SK-N-SH (cell line): ENCODE results near the gene C8A. TPM values are rescaled to one million over a fixed set of nuclear protein-coding genes. Genes with fewer than 3 reads are reported as not detected.

ENCODE experiments used
- CTCF ChIA-PET: fragments of 300-600, 350-600 bp; formaldehyde crosslinking; extraction: SDS; loops from one replicate; lab custom pipeline; 2021; lab: Yijun Ruan, JAX
- POLR2A ChIA-PET: fragments of 350-600 bp; sonication (Branson Sonifier 250); formaldehyde crosslinking; extraction: SDS; loops from one replicate; lab custom pipeline; 2020; ENCODE audit warnings: antibody characterized with exemption, inconsistent platforms; lab: Yijun Ruan, JAX
- DNase-seq: peaks from one replicate; pipeline ENCODE4 v3.0.0; 2012
- H2AFZ ChIP-seq: fragments of 200-600 bp; sonication (generic); 2 replicates; pipeline ENCODE4 v1.8.1; 2016; ENCODE audit warnings: antibody characterized with exemption, mild to moderate bottlenecking, low read depth
- H3F3A ChIP-seq: fragments of 200-600 bp; sonication (generic); replicated peaks from 2 replicates; pipeline ENCODE3; 2016; ENCODE audit warnings: antibody characterized with exemption, mild to moderate bottlenecking; ENCODE audit not compliant: insufficient read depth
- H3K27ac ChIP-seq, 2 experiments: fragments of 200-500 bp in 1 of 2; fragments of 200-600 bp in 1 of 2; sonication (Bioruptor generic) in 1 of 2; sonication (generic), shearing (Covaris generic) in 1 of 2; 2 replicates each; pipeline versions ENCODE4 v1.5.1 to v1.6.1; 2014 to 2016; ENCODE audit warnings: low read depth in 2 of 2, inconsistent platforms in 1 of 2, low read length in 1 of 2, mild to moderate bottlenecking in 1 of 2, mixed read lengths in 1 of 2
- H3K27me3 ChIP-seq: fragments of 200-600 bp; sonication (generic), shearing (Covaris generic); 2 replicates; pipeline ENCODE4 v1.6.1; 2016; ENCODE audit warnings: mixed run types; ENCODE audit not compliant: insufficient read depth
- H3K36me3 ChIP-seq, 2 experiments: fragments of 200-500 bp in 1 of 2; fragments of 200-600 bp in 1 of 2; sonication (Bioruptor generic) in 1 of 2; sonication (generic) in 1 of 2; replicated peaks in 1 of 2; 2 replicates each; pipeline versions ENCODE3 to v1.5.1; 2014 to 2016; ENCODE audit warnings: low read length in 1 of 2, mild to moderate bottlenecking in 1 of 2; ENCODE audit not compliant: insufficient read depth in 2 of 2, control insufficient read depth in 1 of 2
- H3K4me1 ChIP-seq, 2 experiments: fragments of 200-500 bp in 1 of 2; fragments of 200-600 bp in 1 of 2; sonication (Bioruptor generic) in 1 of 2; sonication (generic), shearing (Covaris generic) in 1 of 2; 2 replicates each; pipeline versions ENCODE4 v1.5.1 to v1.6.1; 2014 to 2016; ENCODE audit warnings: low read depth in 1 of 2, low read length in 1 of 2, mixed run types in 1 of 2; ENCODE audit not compliant: insufficient read depth in 2 of 2, control insufficient read depth in 1 of 2
- H3K4me2 ChIP-seq: fragments of 200-600 bp; sonication (generic), shearing (Covaris generic); 2 replicates; pipeline ENCODE4 v1.6.1; 2017; ENCODE audit warnings: mixed run types
- H3K4me3 ChIP-seq, 2 experiments: fragments of 200-500 bp in 1 of 2; fragments of 200-600 bp in 1 of 2; sonication (Bioruptor generic) in 1 of 2; sonication (generic), shearing (Covaris generic) in 1 of 2; 2 replicates each; pipeline versions ENCODE4 v1.5.1 to v1.8.1; 2014 to 2016; ENCODE audit warnings: low read depth in 2 of 2, inconsistent platforms in 1 of 2, low read length in 1 of 2, mild to moderate bottlenecking in 1 of 2, mixed read lengths in 1 of 2, moderate library complexity in 1 of 2
- H3K79me2 ChIP-seq: fragments of 200-600 bp; sonication (generic); 2 replicates; pipeline ENCODE4 v1.8.1; 2017; ENCODE audit warnings: mild to moderate bottlenecking; ENCODE audit not compliant: insufficient read depth
- H3K9ac ChIP-seq: fragments of 200-600 bp; sonication (generic); 2 replicates; pipeline ENCODE4 v1.6.1; 2017; ENCODE audit warnings: mixed run types
- H3K9me2 ChIP-seq: fragments of 200-600 bp; sonication (generic); 2 replicates; pipeline ENCODE4 v1.6.1; 2017; ENCODE audit warnings: mixed run types
- H3K9me3 ChIP-seq: fragments of 200-600 bp; sonication (generic); 2 replicates; pipeline ENCODE4 v1.6.1; 2017; ENCODE audit warnings: mixed run types, mild to moderate bottlenecking, moderate library complexity
- H4K20me1 ChIP-seq: fragments of 200-600 bp; sonication (generic); 2 replicates; pipeline ENCODE4 v1.6.1; 2017; ENCODE audit warnings: mild to moderate bottlenecking, mixed run types; ENCODE audit not compliant: insufficient read depth
- CHD2 ChIP-seq: fragments of 150-350 bp; IDR thresholded peaks from 2 replicates; pipeline ENCODE4 v1.6.1; 2018; ENCODE audit warnings: low read length; ENCODE audit not compliant: partially characterized antibody
- CTCF ChIP-seq: fragments of 200-600 bp; sonication (generic); IDR thresholded peaks from 2 replicates; pipeline ENCODE4 v1.6.1; 2017; ENCODE audit warnings: antibody characterized with exemption, mild to moderate bottlenecking, moderate library complexity
- ELF1 ChIP-seq: IDR thresholded peaks from 2 replicates; pipeline ENCODE4 v1.4.0; 2012
- FOSL2 ChIP-seq: IDR thresholded peaks from 2 replicates; pipeline ENCODE4 v1.4.0; 2012; ENCODE audit warnings: low read depth, mild to moderate bottlenecking, moderate library complexity, borderline replicate concordance
- GABPA ChIP-seq: IDR thresholded peaks from 2 replicates; pipeline ENCODE4 v1.4.0; 2012; ENCODE audit warnings: low read depth, mild to moderate bottlenecking
- GATA2 ChIP-seq: sonication (generic); formaldehyde crosslinking; IDR thresholded peaks from 2 replicates; pipeline ENCODE4 v1.5.0; 2020; ENCODE audit warnings: mild to moderate bottlenecking, missing genetic modification reagents
- IRF3 ChIP-seq: fragments of 150-350 bp; IDR thresholded peaks from 2 replicates; pipeline ENCODE4 v1.6.1; 2016; ENCODE audit warnings: mild to moderate bottlenecking, low read depth, low read length
- MEF2A ChIP-seq: IDR thresholded peaks from 2 replicates; pipeline ENCODE4 v1.4.0; 2012; ENCODE audit warnings: low read depth, borderline replicate concordance
- MXI1 ChIP-seq: IDR thresholded peaks from 2 replicates; pipeline ENCODE4 v1.6.1; 2012; ENCODE audit warnings: mild to moderate bottlenecking, low read depth, low read length, improper control_type of control experiment
- NFIC ChIP-seq: IDR thresholded peaks from 2 replicates; pipeline ENCODE4 v1.4.0; 2012; ENCODE audit warnings: borderline replicate concordance
- NRF1 ChIP-seq: IDR thresholded peaks from 2 replicates; pipeline ENCODE4 v1.6.1; 2012; ENCODE audit warnings: low read depth, mild to moderate bottlenecking, low read length
- PBX3 ChIP-seq: IDR thresholded peaks from 2 replicates; pipeline ENCODE4; 2012
- POLR2AphosphoS5 ChIP-seq: IDR thresholded peaks from 2 replicates; pipeline ENCODE4 v1.6.1; 2012; ENCODE audit warnings: low read depth, low read length
- RCOR1 ChIP-seq: fragments of 150-350 bp; IDR thresholded peaks from 2 replicates; pipeline ENCODE4 v1.6.1; 2017; ENCODE audit warnings: antibody characterized with exemption, low read length
- RXRA ChIP-seq: IDR thresholded peaks from 2 replicates; pipeline ENCODE4 v1.4.0; 2012; ENCODE audit warnings: low read depth, mild to moderate bottlenecking, borderline replicate concordance
- SMC3 ChIP-seq: IDR thresholded peaks from 2 replicates; pipeline ENCODE4 v1.6.1; 2012; ENCODE audit warnings: low read depth, low read length, improper control_type of control experiment
- TAF1 ChIP-seq: IDR thresholded peaks from 2 replicates; pipeline ENCODE4 v1.6.1; 2012; ENCODE audit warnings: low read depth, mild to moderate bottlenecking, low read length, moderate library complexity, borderline replicate concordance
- TCF12 ChIP-seq: IDR thresholded peaks from 2 replicates; pipeline ENCODE4 v1.4.0; 2012
- TEAD4 ChIP-seq: IDR thresholded peaks from 2 replicates; pipeline ENCODE4 v1.4.0; 2012; ENCODE audit warnings: mild to moderate bottlenecking, borderline replicate concordance; ENCODE audit not compliant: insufficient read depth
- USF1 ChIP-seq: IDR thresholded peaks from 2 replicates; pipeline ENCODE4 v1.4.0; 2012; ENCODE audit warnings: low read depth, borderline replicate concordance
- USF2 ChIP-seq: fragments of 150-350 bp; IDR thresholded peaks from 2 replicates; pipeline ENCODE4 v1.6.1; 2017; ENCODE audit warnings: antibody characterized with exemption, low read length, low read depth, borderline replicate concordance
- ZBTB33 ChIP-seq: IDR thresholded peaks from 2 replicates; pipeline ENCODE4 v1.4.0; 2012; ENCODE audit warnings: low read depth, borderline replicate concordance
- WGBS: methylation state at CpG from one replicate; pipeline ENCODE4 v1.1.6; 2017; ENCODE audit warnings: low lambda C conversion rate; 5-methylcytosine and 5-hydroxymethylcytosine counted together
- polyA plus RNA-seq, 3 experiments: library from polyadenylated mRNA; depleted of rRNA; stranded (reverse); fragments of >200 nt; gene quantifications; 2 replicates each; pipeline ENCODE4 v1.2.3, GENCODE V29; 2012

C8A gene
- polyA plus RNA-seq, 1 of the 3 experiments (the other 2 are of a cell fraction): not detected

- Histone ChIP-seq H3K4me1 (peaks cover 0 to 7% of the 10 kb centered on the region in 2 experiments; a peak in 2 of 4 replicates), H3F3A (peaks cover 11% of the 10 kb centered on the region), H3K9me3 (no peaks in the 10 kb centered on the region), H3K27ac (no peak overlapping the region), H2AFZ (no peak overlapping the region), H3K9ac (no peak overlapping the region), H3K4me3 (no peak overlapping the region), H3K4me2 (no peak overlapping the region), H3K79me2 (no peaks in the 10 kb centered on the region), H3K27me3 (no peaks in the 10 kb centered on the region), H3K9me2 (no peaks in the 10 kb centered on the region), H4K20me1 (no peaks in the 10 kb centered on the region), H3K36me3 (no peaks in the 10 kb centered on the region)
- WGBS: 19% methylated on average over 2 of the region's 2 CpGs
- ChIA-PET POLR2A (no interaction called here), CTCF (interaction anchor here (0.6 kb wide), 1 partner anchor 13 kb away, joined by 3 read pairs; no protein-coding TSS in a partner anchor)
- TF ChIP-seq GABPA: no peak
- no peak for TF ChIP-seq MXI1
- no peak for TF ChIP-seq CHD2
- TF ChIP-seq USF2: no peak
- TF ChIP-seq ZBTB33: no peak
- no peak for TF ChIP-seq USF1
- TF ChIP-seq FOSL2: no peak
- TF ChIP-seq TEAD4: no peak
- TF ChIP-seq GATA2 (CRISPR knock-in tag): no peak
- TF ChIP-seq NFIC: no peak
- DNase-seq: no peak
Measured at GRCh38 chr1:56864430-56864829, 9.8 kb downstream of the C8A start.

- H3K9me2 ChIP-seq: no peaks in the 10 kb centered on the region
- H3K9ac ChIP-seq: no peak overlapping the region
- no peak for DNase-seq
- H3K27ac ChIP-seq: peak overlapping the region in 1 of 2 experiments; percentile 77; a peak in 2 of 4 replicates
- no peak overlapping the region for H3K4me3 ChIP-seq
- H3K36me3 ChIP-seq: no peaks in the 10 kb centered on the region
- POLR2A ChIA-PET: no interaction called here
- H3K27me3 ChIP-seq: no peaks in the 10 kb centered on the region
- H3F3A ChIP-seq: peaks cover 11% of the 10 kb centered on the region
- H3K4me2 ChIP-seq: peak overlapping the region; percentile 36; the same call in 1 of the 2 replicates
- H2AFZ ChIP-seq: peak overlapping the region; percentile 88
- no peaks in the 10 kb centered on the region for H3K79me2 ChIP-seq
- CTCF ChIA-PET: no interaction called here
- H4K20me1 ChIP-seq: no peaks in the 10 kb centered on the region
- no peaks in the 10 kb centered on the region for H3K9me3 ChIP-seq
- peaks cover 0 to 7% of the 10 kb centered on the region in 2 experiments; a peak in 2 of 4 replicates for H3K4me1 ChIP-seq
- 35% methylated on average over 2 of the region's 2 CpGs for WGBS
- no peak for TF ChIP-seq SMC3
- no peak for TF ChIP-seq NRF1
- no peak for TF ChIP-seq CTCF
- TF ChIP-seq ELF1: no peak
- TF ChIP-seq TCF12: peak; percentile 49
- TF ChIP-seq MEF2A: no peak
- no peak for TF ChIP-seq GABPA
- peak; percentile 53 for TF ChIP-seq PBX3
- TF ChIP-seq MXI1: no peak
- TF ChIP-seq IRF3: no peak
- no peak for TF ChIP-seq TAF1
- no peak for TF ChIP-seq POLR2AphosphoS5
- no peak for TF ChIP-seq CHD2
- TF ChIP-seq RCOR1: no peak
- TF ChIP-seq RXRA: no peak
Measured at GRCh38 chr1:56866656-56867055, 12.1 kb downstream of the C8A start.
